HL-60 (cell line): ENCODE measurements around the gene ZSCAN2.

ENCODE experiments used
- SPI1 ChIP-seq: IDR thresholded peaks from 2 replicates; pipeline ENCODE4 v1.6.1; 2012; ENCODE audit warnings: low read depth, mild to moderate bottlenecking, borderline replicate concordance
- TF ChIP-seq, protein P1 (sequence below): IDR thresholded peaks from one replicate; pipeline ENCODE4 v1.5.1; 2011; ENCODE audit warnings: low read length, control low read depth, inconsistent platforms; ENCODE audit not compliant: insufficient read depth
- TF ChIP-seq, protein P2 (sequence below): IDR thresholded peaks from 2 replicates; pipeline ENCODE4 v1.6.1; 2012; ENCODE audit warnings: low read depth; ENCODE audit not compliant: insufficient replicate concordance

DNA sequence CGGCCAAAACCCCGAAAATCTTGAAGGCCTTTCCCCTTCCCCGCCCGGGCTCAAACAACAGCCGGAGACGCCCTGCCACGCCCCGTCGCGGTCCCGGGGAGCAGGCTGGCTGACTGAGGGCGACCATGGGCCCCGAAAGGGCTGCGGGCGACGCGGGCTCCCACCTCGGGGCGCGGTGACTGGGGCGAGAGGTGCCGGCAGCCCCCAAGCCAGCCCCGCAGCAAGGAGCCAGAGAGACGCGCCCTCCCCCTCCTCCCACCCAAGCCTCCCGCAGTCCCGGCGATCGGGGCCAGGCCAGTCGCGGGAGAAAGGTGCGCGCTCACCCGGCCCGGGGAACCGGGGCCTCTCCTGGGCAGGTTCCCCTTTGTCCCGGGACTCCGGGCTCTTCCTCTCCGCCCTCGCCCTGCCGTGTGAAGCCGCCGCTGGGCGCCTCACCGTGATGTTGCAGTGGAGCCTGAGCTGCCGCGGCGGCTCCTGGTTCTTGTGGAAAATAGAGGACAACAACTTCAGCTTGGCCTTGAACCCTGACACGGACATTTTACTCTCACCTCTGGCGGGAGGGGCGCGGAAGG is 30.6 kb upstream of the ZSCAN2 start:
- TF ChIP-seq, protein P1, sequence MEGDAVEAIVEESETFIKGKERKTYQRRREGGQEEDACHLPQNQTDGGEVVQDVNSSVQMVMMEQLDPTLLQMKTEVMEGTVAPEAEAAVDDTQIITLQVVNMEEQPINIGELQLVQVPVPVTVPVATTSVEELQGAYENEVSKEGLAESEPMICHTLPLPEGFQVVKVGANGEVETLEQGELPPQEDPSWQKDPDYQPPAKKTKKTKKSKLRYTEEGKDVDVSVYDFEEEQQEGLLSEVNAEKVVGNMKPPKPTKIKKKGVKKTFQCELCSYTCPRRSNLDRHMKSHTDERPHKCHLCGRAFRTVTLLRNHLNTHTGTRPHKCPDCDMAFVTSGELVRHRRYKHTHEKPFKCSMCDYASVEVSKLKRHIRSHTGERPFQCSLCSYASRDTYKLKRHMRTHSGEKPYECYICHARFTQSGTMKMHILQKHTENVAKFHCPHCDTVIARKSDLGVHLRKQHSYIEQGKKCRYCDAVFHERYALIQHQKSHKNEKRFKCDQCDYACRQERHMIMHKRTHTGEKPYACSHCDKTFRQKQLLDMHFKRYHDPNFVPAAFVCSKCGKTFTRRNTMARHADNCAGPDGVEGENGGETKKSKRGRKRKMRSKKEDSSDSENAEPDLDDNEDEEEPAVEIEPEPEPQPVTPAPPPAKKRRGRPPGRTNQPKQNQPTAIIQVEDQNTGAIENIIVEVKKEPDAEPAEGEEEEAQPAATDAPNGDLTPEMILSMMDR, result no peak
- TF ChIP-seq, protein P2, sequence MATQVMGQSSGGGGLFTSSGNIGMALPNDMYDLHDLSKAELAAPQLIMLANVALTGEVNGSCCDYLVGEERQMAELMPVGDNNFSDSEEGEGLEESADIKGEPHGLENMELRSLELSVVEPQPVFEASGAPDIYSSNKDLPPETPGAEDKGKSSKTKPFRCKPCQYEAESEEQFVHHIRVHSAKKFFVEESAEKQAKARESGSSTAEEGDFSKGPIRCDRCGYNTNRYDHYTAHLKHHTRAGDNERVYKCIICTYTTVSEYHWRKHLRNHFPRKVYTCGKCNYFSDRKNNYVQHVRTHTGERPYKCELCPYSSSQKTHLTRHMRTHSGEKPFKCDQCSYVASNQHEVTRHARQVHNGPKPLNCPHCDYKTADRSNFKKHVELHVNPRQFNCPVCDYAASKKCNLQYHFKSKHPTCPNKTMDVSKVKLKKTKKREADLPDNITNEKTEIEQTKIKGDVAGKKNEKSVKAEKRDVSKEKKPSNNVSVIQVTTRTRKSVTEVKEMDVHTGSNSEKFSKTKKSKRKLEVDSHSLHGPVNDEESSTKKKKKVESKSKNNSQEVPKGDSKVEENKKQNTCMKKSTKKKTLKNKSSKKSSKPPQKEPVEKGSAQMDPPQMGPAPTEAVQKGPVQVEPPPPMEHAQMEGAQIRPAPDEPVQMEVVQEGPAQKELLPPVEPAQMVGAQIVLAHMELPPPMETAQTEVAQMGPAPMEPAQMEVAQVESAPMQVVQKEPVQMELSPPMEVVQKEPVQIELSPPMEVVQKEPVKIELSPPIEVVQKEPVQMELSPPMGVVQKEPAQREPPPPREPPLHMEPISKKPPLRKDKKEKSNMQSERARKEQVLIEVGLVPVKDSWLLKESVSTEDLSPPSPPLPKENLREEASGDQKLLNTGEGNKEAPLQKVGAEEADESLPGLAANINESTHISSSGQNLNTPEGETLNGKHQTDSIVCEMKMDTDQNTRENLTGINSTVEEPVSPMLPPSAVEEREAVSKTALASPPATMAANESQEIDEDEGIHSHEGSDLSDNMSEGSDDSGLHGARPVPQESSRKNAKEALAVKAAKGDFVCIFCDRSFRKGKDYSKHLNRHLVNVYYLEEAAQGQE, result no peak
- no peak for TF ChIP-seq SPI1
